Measurements from ENCODE around the gene GLIS1. TPM values are rescaled to one million over a fixed set of nuclear protein-coding genes. Genes with fewer than 3 reads are reported as not detected.

The GLIS1 gene
- total and polyA plus RNA-seq, 8 donors = 0.06 to 0.26 (median 0.13) TPM; not detected in 4

DNA sequence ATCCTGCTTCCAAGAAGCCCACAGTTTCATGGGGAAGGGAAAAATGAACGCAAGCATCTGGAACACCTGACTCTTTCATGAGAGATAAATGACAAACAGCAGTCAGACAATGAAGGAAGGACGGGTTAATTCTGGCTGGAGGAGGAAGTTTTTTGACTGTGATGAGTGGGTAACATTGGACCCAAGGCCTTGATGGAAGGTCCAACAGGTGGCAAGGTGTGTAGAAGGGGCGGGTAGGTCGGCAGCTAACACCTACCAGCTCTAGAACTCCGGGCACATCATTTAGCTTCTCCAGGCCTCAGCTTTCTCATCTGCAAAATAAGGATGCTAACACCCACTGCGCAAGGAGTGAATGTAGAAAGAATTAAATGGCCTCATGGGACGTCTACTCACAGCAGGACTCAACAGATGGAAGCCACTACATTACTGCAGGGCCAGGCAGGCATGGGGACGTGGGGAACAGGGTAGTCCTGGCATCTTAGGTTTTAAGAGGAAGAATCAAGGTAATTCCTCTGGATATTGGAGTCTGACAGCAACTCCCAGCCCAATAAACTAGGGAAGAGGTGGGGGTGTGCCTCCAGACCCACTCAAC is 12.9 kb downstream of the GLIS1 start:
- no peaks in the 10 kb centered on the region for H3K36me3 ChIP-seq
- no peaks in the 10 kb centered on the region for H3K9me3 ChIP-seq
- DNase-seq (no peak), ATAC-seq (no peak), FAIRE-seq (no peak)
- no peak overlapping the region for H3K27ac ChIP-seq
- 76 to 84% methylated on average over 8 of the region's 8 CpGs for WGBS, 2 donors
- H3K4me3 ChIP-seq = no peak overlapping the region
- intact Hi-C loops (cut with DNase I) = no loop called here
- no peaks in the 10 kb centered on the region for H3K4me1 ChIP-seq
- TF ChIP-seq, protein P1, sequence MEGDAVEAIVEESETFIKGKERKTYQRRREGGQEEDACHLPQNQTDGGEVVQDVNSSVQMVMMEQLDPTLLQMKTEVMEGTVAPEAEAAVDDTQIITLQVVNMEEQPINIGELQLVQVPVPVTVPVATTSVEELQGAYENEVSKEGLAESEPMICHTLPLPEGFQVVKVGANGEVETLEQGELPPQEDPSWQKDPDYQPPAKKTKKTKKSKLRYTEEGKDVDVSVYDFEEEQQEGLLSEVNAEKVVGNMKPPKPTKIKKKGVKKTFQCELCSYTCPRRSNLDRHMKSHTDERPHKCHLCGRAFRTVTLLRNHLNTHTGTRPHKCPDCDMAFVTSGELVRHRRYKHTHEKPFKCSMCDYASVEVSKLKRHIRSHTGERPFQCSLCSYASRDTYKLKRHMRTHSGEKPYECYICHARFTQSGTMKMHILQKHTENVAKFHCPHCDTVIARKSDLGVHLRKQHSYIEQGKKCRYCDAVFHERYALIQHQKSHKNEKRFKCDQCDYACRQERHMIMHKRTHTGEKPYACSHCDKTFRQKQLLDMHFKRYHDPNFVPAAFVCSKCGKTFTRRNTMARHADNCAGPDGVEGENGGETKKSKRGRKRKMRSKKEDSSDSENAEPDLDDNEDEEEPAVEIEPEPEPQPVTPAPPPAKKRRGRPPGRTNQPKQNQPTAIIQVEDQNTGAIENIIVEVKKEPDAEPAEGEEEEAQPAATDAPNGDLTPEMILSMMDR (IDR thresholded peaks at IDR 0.05) = no peak
- H3K27me3 ChIP-seq = no peaks in the 10 kb centered on the region

DNA sequence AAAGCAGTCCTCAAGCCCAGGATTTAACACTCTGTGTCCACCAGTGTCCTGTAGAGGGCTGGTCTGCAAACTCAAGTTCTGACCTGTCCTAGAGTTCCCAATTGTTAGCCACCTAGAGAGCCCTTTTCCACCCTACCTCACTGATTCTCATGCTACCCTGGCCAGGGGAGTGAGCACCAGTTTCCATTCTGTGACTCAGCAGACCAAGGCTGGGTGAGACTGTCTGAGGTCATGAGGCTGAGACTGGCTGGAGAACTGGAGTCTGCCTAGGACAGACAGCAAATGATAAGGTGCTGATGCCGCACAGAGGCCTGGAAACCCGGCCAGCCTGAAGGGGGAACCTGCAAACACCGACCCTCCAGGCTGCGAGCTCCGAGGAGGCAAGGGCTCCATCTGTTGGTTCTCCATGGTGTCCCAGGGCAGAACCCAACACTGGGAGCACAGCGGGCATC is 13.7 kb downstream of the GLIS1 start:
- no peaks in the 10 kb centered on the region for H3K27me3 ChIP-seq
- no peak overlapping the region for H3K27ac ChIP-seq
- H3K36me3 ChIP-seq = no peaks in the 10 kb centered on the region
- ATAC-seq (no peak), DNase-seq (no peak), FAIRE-seq (no peak)
- H3K4me3 ChIP-seq = no peak overlapping the region
- H3K4me1 ChIP-seq = no peaks in the 10 kb centered on the region
- 46 to 63% methylated on average over 6 of the region's 6 CpGs for WGBS, 2 donors
- intact Hi-C loops (cut with DNase I) = no loop called here
- no peaks in the 10 kb centered on the region for H3K9me3 ChIP-seq
- TF ChIP-seq, protein P1 (IDR thresholded peaks at IDR 0.05) = no peak

DNA sequence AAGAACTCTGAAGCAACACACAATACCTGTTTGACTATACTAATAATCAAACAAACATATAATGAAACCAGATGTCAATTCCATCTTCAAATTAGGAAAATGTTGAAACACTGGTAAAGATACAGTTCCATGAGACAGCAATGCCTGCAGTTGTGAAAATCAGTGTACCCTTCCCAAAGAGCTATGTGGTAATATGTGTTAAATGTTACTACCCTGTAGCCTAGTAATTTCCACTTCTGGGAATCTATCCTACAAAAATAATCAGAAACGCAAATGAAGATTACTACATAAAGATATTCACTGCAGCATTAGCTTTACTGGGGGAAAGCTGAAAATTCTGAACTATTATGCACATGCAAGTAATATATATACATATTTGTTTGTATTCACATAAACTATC is 16.9 kb downstream of the GLIS1 start:
- no peak for ATAC-seq
- H3K36me3 ChIP-seq = no peaks in the 10 kb centered on the region
- H3K9me3 ChIP-seq = no peaks in the 10 kb centered on the region
- no peaks in the 10 kb centered on the region for H3K4me1 ChIP-seq
- no peak overlapping the region for H3K4me3 ChIP-seq
- WGBS, 2 donors = 66 to 82% methylated on average over 1 of the region's 1 CpG
- FAIRE-seq = no peak
- no peak for DNase-seq
- intact Hi-C loops (cut with DNase I) = no loop called here
- TF ChIP-seq, protein P1 (IDR thresholded peaks at IDR 0.05) = no peak
- H3K27me3 ChIP-seq = no peaks in the 10 kb centered on the region
- H3K27ac ChIP-seq = no peak overlapping the region

DNA sequence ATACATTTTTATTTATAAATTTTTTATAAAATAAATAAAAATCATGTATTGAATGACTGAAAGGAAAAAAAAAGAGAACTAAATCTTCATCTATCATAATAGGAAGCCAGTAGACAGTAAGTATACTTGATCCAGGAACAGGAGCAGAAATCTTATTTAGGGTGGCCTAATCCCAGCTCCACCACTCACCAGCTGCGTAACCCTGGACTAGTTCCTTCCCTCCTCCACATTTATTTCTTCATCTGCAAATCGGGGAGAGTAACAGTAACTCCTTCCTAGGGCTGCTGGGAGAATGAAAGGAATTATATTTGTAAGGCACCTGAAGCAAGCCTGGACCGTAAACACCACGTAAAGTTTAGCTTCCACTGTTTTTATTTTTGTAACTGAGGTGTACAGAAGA is 17.9 kb downstream of the GLIS1 start:
- no peak overlapping the region for H3K27ac ChIP-seq
- intact Hi-C loops (cut with DNase I) = no loop called here
- FAIRE-seq (no peak), ATAC-seq (no peak), DNase-seq (no peak)
- no peak overlapping the region for H3K4me3 ChIP-seq
- H3K36me3 ChIP-seq = no peaks in the 10 kb centered on the region
- TF ChIP-seq, protein P1 (IDR thresholded peaks at IDR 0.05) = no peak
- no peaks in the 10 kb centered on the region for H3K9me3 ChIP-seq
- H3K27me3 ChIP-seq = no peaks in the 10 kb centered on the region
- 72 to 74% methylated on average over 4 of the region's 4 CpGs for WGBS, 2 donors
- no peaks in the 10 kb centered on the region for H3K4me1 ChIP-seq

DNA sequence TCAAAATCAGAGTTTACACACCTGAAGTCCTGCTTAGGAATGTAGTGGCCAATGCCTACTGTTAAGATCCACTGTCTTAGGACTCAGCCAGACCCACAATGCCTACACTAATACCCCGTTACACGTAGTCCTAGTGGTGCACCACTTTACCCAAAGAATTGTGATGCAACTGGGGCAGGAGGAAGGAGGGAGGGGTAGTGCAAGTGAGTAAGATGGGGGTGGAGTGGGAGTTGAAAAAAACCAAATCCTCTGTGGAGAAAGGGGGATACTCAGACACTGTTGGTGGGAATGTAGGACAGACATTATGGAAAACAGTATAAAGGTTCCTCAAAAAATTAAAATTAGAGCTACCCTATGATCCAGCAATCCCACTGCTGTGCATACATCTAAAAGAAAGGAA is 19.5 kb downstream of the GLIS1 start:
- ATAC-seq (no peak), FAIRE-seq (no peak), DNase-seq (no peak)
- no peak overlapping the region for H3K27ac ChIP-seq
- no peaks in the 10 kb centered on the region for H3K4me1 ChIP-seq
- no peaks in the 10 kb centered on the region for H3K9me3 ChIP-seq
- H3K36me3 ChIP-seq = no peaks in the 10 kb centered on the region
- intact Hi-C loops (cut with DNase I) = no loop called here
- TF ChIP-seq, protein P1 (IDR thresholded peaks at IDR 0.05) = no peak
- WGBS, 2 donors = 63 to 64% methylated on average over 2 of the region's 2 CpGs
- H3K27me3 ChIP-seq = no peaks in the 10 kb centered on the region
- no peak overlapping the region for H3K4me3 ChIP-seq
